ENCODE data around the gene EMSY. TPM values are rescaled to one million over a fixed set of nuclear protein-coding genes. Genes with fewer than 3 reads are reported as not detected.

The EMSY gene
- total RNA-seq, 4 donors from 2014 or later = 18.8 to 43.6 (median 19.9) TPM

DNA sequence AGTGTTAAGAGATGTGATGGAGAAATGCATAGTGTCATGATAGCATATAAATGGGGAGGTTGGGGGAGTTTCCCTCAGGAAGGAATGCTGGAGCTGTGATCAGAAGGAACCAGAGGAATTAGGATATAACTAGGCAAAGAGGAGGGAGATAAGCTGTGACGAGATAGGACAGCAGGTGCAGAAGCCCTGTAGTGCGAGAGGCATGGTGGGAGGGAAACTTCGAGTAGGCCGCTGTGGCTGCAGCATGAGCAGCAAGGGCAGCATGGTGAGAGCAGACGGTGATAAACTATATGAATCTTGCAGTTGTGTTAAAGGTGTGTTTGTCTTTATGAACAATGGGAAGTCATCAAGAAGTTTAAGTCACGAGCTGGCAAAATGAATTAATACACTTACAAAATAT, 109.9 kb downstream of the EMSY start:
- H3K4me3 ChIP-seq = no peak overlapping the region
- in situ Hi-C loops (cut with MboI; ENCODE audit: low sequenced_read_pairs in 4 of 4) = loop anchor here in 1 of 4 donors (10.0 kb wide), 1 partner anchor 130 kb away; no protein-coding TSS in a partner anchor
- TF ChIP-seq, protein P1, sequence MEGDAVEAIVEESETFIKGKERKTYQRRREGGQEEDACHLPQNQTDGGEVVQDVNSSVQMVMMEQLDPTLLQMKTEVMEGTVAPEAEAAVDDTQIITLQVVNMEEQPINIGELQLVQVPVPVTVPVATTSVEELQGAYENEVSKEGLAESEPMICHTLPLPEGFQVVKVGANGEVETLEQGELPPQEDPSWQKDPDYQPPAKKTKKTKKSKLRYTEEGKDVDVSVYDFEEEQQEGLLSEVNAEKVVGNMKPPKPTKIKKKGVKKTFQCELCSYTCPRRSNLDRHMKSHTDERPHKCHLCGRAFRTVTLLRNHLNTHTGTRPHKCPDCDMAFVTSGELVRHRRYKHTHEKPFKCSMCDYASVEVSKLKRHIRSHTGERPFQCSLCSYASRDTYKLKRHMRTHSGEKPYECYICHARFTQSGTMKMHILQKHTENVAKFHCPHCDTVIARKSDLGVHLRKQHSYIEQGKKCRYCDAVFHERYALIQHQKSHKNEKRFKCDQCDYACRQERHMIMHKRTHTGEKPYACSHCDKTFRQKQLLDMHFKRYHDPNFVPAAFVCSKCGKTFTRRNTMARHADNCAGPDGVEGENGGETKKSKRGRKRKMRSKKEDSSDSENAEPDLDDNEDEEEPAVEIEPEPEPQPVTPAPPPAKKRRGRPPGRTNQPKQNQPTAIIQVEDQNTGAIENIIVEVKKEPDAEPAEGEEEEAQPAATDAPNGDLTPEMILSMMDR (IDR thresholded peaks at IDR 0.05 in 4 of 5, conservative IDR thresholded peaks at IDR 0.05 in 1 of 5) = no peak
- TF ChIP-seq POLR2A (IDR thresholded peaks at IDR 0.05) = no peak
- H3K4me1 ChIP-seq = no peaks in the 10 kb centered on the region
- no peaks in the 10 kb centered on the region for H3K9me3 ChIP-seq
- DNase-seq (no peak), ATAC-seq (no peak)
- H3K27me3 ChIP-seq = no peaks in the 10 kb centered on the region
- peaks cover 0 to 5% of the 10 kb centered on the region in 2 donors for H3K36me3 ChIP-seq
- no peak overlapping the region for H3K27ac ChIP-seq
- intact Hi-C loops (cut with DNase I; ENCODE audit: low total_unique reads) = loop anchor here (5.0 kb wide), 1 partner anchor 123 kb away; no protein-coding TSS in a partner anchor

DNA sequence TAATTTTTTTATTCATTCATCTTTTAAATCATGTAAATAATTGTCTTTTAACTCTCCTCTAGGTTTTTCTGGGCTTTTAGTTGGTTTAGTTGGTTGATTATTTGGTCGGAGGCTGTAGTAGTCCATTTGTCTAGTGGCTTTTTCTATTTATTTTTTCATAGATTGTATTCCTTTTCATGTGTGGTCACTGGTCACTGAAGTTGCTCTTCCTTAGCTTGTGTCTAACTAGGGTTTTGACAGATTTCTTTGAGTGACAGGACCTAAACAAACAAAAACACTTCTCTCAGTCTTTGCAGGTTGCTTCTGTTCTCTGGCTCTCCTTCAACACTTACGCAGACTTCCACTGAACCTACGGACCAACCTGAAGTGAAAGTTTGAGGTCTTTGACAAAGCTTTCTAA, 112.6 kb downstream of the EMSY start:
- in situ Hi-C loops (cut with MboI; ENCODE audit: low sequenced_read_pairs in 4 of 4) = loop anchor here in 1 of 4 donors (10.0 kb wide), 1 partner anchor 127 kb away; no protein-coding TSS in a partner anchor
- intact Hi-C loops (cut with DNase I; ENCODE audit: low total_unique reads) = no loop called here
- DNase-seq (no peak), ATAC-seq (no peak)
- Histone ChIP-seq H3K9me3 (no peaks in the 10 kb centered on the region), H3K27me3 (no peaks in the 10 kb centered on the region), H3K4me3 (no peak overlapping the region), H3K36me3 (no peaks in the 10 kb centered on the region), H3K4me1 (no peaks in the 10 kb centered on the region), H3K27ac (no peak overlapping the region)
- TF ChIP-seq POLR2A (IDR thresholded peaks at IDR 0.05) = no peak
- TF ChIP-seq, protein P1 (IDR thresholded peaks at IDR 0.05 in 4 of 5, conservative IDR thresholded peaks at IDR 0.05 in 1 of 5) = no peak

- in situ Hi-C loops (cut with MboI; ENCODE audit: low sequenced_read_pairs in 4 of 4) (loop anchor here in 1 of 4 donors (10.0 kb wide), 1 partner anchor 126 kb away; no protein-coding TSS in a partner anchor), intact Hi-C loops (cut with DNase I; ENCODE audit: low total_unique reads) (no loop called here)
- Histone ChIP-seq H3K4me3 (no peak overlapping the region), H3K9me3 (no peaks in the 10 kb centered on the region), H3K27me3 (no peaks in the 10 kb centered on the region), H3K4me1 (no peaks in the 10 kb centered on the region), H3K36me3 (no peaks in the 10 kb centered on the region), H3K27ac (no peak overlapping the region)
- DNase-seq (no peak), ATAC-seq (no peak)
- TF ChIP-seq, protein P1 (IDR thresholded peaks at IDR 0.05 in 4 of 5, conservative IDR thresholded peaks at IDR 0.05 in 1 of 5) = no peak
- no peak for TF ChIP-seq POLR2A (IDR thresholded peaks at IDR 0.05)
These were observed 113.7 kb downstream of the EMSY start for GRCh38 chr11:76558473-76558872.

DNA sequence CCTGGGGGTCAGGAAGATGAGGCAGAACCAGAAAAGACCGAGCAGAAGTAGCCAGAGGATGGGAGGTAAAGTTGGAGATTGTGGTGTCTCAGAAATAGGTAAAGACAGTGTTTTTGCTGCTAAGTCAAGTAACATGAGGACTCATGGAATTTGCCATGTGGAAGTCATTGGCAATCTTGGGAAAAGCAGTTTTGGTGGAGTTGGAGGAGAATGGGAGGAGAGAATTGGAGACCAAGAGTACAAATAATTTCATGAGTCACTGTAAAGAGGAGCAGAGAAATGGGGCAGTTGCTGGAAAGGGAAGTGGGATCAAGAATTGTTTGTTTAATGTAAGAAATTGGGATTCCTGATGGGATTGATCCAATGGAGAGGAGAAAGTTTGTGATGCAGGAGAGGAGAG, 114.1 kb downstream of the EMSY start:
- H3K27me3 ChIP-seq = no peaks in the 10 kb centered on the region
- ATAC-seq (no peak), DNase-seq (no peak)
- no peak overlapping the region for H3K4me3 ChIP-seq
- TF ChIP-seq, protein P1 (IDR thresholded peaks at IDR 0.05 in 4 of 5, conservative IDR thresholded peaks at IDR 0.05 in 1 of 5) = no peak
- H3K9me3 ChIP-seq = no peaks in the 10 kb centered on the region
- no peak overlapping the region for H3K27ac ChIP-seq
- intact Hi-C loops (cut with DNase I; ENCODE audit: low total_unique reads) = no loop called here
- in situ Hi-C loops (cut with MboI; ENCODE audit: low sequenced_read_pairs in 4 of 4) = loop anchor here in 1 of 4 donors (10.0 kb wide), 1 partner anchor 126 kb away; no protein-coding TSS in a partner anchor
- H3K36me3 ChIP-seq = no peaks in the 10 kb centered on the region
- no peaks in the 10 kb centered on the region for H3K4me1 ChIP-seq

DNA sequence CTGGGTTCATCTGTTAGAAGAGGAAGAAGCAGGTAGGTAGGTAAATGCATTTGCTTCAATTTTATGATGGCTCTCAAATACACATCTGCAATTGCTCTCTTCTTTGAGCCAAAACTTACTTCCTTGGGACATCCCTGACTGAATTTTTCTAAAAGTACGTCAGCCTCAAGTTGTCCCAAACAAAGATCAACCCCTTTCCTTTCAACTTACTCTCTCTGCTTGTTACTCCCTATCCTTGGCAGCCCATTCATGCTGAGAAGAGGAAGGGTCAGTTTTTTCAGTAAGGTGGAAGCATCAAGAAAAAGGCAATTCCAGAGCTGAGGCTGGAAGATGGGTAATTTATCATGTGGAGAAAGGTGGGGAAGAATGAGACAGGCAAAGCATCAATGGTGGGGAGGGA, 114.5 kb downstream of the EMSY start:
- H3K36me3 ChIP-seq = no peaks in the 10 kb centered on the region
- no peak overlapping the region for H3K27ac ChIP-seq
- no peaks in the 10 kb centered on the region for H3K9me3 ChIP-seq
- no peak overlapping the region for H3K4me3 ChIP-seq
- ATAC-seq (no peak), DNase-seq (no peak)
- in situ Hi-C loops (cut with MboI; ENCODE audit: low sequenced_read_pairs in 4 of 4) (loop anchor here in 1 of 4 donors (10.0 kb wide), 1 partner anchor 125 kb away; no protein-coding TSS in a partner anchor), intact Hi-C loops (cut with DNase I; ENCODE audit: low total_unique reads) (no loop called here)
- H3K4me1 ChIP-seq = no peaks in the 10 kb centered on the region
- no peaks in the 10 kb centered on the region for H3K27me3 ChIP-seq
- TF ChIP-seq, protein P1 (IDR thresholded peaks at IDR 0.05 in 4 of 5, conservative IDR thresholded peaks at IDR 0.05 in 1 of 5) = no peak
- TF ChIP-seq POLR2A (IDR thresholded peaks at IDR 0.05) = no peak

All from gastrocnemius medialis (tissue), 4 donors.